Measurements from ENCODE around the gene CNPY3.
A peak's percentile ranks its signal among the peaks of the same experiment; 100 is the strongest.

Gene CNPY3

DNA sequence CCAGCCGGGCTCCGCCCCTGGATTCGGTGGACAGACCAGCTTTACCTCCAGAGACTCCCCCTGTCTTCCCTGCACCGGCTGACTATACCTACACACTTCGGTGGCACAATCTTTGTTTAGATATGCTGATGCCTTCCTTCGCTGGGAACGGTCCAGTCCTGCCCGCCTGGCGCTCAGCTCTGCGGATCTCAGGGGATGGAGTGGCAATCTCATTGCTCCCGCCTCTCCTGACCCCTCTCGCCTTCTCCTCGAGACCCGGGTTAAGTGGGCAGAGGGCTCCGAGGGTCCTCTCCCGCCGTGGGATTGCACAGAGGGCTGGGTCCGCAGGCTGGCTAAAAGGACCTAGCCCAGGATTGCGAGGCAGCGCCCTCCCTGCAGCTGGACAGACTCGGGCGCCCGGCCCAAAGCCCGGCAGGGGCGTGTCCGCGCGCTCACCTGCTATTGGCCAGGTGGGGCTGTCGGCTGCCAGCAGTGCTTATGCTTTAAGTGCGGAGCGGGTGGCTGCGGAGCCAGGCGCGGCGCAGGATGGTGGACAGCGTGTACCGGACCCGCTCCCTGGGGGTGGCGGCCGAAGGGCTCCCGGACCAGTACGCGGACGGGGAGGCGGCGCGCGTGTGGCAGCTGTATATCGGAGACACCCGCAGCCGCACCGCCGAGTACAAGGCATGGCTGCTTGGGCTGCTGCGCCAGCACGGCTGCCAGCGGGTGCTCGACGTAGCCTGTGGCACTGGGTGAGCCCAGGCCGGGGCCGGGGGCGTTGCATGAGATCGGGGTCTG, 31.2 kb downstream of the CNPY3 start, which contains the start of gene GNMT:
TSS of gene GNMT (plus strand) at position 512 of the 777 bp plus-strand sequence. CDS start at position 526, 14 bp downstream.
- DNase-seq (ENCODE audit: low read depth in 2 of 2): no peak

- no peak for DNase-seq (ENCODE audit: low read depth in 2 of 2)
Measured at GRCh38 chr6:42961020-42961470, 31.8 kb downstream of the CNPY3 start.

- no peak for DNase-seq (ENCODE audit: low read depth in 2 of 2)
Measured at GRCh38 chr6:42962096-42962495, 32.8 kb downstream of the CNPY3 start.

GRCh38 chr6:42962502-42963178, 33.4 kb downstream of the CNPY3 start:
- DNase-seq (ENCODE audit: low read depth in 2 of 2): no peak

DNA sequence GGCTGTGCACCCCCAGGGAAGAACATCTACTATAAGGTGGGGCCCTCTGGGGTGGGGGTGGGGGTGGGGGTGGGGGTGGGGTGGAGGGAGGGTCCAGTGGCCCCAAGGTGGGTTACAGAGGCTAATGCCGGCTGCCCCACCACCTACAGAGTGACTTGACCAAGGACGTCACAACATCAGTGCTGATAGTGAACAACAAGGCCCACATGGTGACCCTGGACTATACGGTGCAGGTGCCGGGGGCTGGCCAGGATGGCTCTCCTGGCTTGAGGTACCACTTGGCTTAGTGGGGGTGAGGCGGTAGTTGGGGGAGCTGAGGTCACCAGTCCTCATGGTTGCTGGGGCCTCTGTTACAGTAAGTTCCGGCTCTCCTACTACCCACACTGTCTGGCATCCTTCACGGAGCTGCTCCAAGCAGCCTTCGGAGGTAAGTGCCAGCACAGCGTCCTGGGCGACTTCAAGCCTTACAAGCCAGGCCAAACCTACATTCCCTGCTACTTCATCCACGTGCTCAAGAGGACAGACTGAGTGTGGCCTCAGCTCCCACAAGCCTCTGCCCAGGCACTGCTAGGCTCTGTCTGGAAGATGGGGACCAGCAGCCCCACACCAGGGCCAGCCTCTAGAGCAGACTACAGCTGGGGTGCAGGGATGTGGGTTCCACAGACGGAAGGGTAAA, 34.0 kb downstream of the CNPY3 start:
- DNase-seq (ENCODE audit: low read depth in 2 of 2): no peak

- no peak for DNase-seq (ENCODE audit: low read depth in 2 of 2)
Measured at GRCh38 chr6:42963855-42964605, 34.8 kb downstream of the CNPY3 start.

- no peak for DNase-seq (ENCODE audit: low read depth in 2 of 2)
Measured at GRCh38 chr6:42966571-42966970, 37.3 kb downstream of the CNPY3 start.

GRCh38 chr6:42967228-42967627, 37.9 kb downstream of the CNPY3 start:
- DNase-seq (ENCODE audit: low read depth in 2 of 2): no peak

DNA sequence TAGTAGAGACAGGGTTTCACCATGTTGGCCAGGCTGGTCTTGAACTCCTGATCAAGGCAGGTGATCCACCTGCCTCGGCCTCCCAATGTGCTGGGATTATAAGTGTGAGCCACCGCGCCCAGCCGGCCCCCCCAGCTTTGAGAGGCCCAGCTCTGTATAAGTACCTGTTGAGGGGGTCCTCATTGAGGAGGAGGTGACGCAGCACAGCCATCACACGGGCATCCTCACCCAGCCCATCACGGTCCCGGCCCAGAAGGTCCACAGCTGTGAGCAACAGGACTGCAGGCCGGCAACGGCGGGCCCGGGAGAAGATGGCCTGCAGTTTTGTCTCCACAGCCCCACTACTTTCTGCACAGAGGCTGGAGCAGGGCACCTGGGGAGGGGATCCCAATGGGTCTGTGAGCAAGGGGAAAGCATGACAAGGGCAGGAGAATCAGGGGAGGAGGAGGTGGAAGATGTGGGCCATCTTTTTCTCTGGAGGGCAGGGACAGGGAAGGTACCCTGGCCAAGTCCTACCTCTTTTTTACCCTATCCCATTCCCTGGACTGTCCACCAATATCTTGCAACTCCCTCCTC, 38.9 kb downstream of the CNPY3 start:
- DNase-seq (ENCODE audit: low read depth in 2 of 2): no peak

GRCh38 chr6:42968783-42969182, 39.5 kb downstream of the CNPY3 start:
- no peak for DNase-seq (ENCODE audit: low read depth in 2 of 2)

DNA sequence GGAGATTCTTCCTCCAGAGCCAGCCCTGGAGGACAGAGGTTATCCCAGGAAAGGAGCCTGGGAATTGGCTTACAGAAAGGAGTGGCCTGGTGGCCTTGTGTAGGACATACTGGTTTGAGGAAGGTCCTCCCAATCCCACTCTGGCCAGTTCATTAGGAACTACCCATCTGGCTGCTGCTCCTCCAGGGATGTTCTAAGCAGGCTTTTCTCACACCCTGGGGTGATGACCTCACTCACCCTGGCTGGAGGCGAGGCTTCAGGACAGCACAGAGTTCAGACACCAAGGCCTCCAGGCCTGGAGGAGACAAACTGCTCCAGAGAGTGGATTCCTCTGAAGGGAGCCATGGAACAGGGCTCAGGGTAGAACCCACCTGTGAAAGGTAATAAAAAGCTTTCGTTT, 40.2 kb downstream of the CNPY3 start:
- no peak for DNase-seq (ENCODE audit: low read depth in 2 of 2)

DNA sequence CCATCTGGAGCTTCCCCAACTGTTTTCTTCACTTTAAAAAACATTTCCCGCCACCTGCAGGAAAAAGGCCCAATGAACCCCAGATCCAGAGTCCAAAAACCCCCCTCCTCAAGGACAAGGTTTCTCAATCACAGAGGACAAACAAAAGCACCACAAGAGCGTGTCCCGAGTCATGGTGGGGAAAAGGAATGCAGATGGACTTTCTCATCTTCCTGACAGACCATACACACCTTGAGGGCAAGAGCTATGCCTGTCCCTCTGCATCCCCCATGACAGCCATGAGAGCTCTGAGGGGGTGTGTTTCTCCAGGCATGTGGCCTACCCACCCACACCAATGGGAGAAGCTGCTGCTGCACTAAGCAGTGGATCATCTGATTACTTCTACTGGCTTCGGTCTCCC, 40.7 kb downstream of the CNPY3 start:
- no peak for DNase-seq (ENCODE audit: low read depth in 2 of 2)

DNA sequence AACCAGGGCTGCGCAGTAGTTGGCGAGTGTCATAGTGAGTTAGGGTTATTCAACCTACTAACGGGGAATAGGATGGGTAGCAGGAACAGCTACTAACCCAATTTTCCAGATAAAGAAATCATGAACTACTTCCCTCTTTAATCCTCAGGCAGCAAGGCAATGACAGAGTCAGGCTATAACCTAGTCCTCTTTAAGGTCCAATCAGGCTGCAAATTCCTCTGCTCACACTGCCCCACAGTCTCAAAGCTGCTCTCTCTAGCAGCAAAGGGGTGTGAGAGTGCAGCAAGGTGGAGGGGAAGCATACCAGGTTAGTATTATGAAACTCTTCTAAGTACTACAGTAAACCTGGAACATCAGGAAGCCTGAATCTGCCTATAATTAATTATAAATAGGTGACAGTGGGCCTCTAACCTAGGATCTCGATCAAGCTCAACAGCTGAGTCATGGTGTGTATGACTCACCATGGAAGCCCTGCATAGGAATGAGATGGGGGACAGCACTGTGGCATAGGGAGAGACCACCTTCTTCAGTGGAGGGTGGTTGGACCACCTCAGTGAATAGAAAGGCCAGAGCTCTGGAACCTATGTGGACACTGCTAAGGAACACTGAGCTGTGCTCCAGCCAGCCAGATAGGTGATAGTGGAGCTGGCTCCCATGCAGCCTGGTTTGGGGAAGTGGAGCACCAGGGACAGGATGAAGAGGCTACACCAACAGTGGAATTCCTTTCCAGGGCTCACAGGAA, 41.8 kb downstream of the CNPY3 start:
- no peak for DNase-seq (ENCODE audit: low read depth in 2 of 2)

- no peak for DNase-seq (ENCODE audit: low read depth in 2 of 2)
Measured at GRCh38 chr6:42971746-42972327, 42.6 kb downstream of the CNPY3 start.

DNA sequence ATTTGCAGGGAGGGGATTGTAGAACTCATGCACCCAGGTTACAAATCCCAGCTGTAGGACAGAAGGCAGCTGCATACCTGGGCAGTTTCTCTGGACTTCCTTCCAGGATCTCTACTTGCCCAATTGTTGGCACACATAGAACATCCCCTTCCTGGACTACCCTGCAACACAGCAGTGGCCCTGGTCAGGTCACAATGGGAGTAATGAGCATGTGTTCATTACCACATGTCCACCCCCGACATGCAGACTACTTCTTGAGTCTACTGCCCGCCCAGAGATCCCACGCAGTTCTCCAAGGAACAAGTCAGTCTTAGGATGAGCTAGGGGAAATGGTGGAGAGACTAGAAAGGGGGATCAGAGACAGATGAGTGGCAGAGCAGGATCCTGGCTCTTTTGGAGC, 44.6 kb downstream of the CNPY3 start:
- DNase-seq (ENCODE audit: low read depth in 2 of 2): no peak

GRCh38 chr6:42974919-42975505, 45.7 kb downstream of the CNPY3 start:
- DNase-seq (ENCODE audit: low read depth in 2 of 2): no peak

DNA sequence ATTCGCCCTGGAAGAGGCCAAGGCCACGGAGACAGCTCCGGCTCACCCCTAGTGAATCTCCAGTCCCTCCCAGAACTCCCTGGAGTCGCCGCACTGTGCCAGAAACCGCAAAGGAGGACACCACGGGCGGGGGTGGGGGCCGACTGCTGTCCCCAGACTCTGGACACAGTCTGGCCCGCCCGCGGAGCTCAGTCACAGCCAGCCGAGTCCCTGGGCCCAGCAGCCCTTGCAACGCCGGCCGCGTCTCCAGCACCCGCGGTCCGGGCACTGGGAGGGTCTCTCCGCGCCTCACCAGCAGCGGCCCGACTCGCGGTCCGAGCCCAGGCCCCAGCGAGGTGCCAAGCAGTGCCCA, 49.2 kb downstream of the CNPY3 start:
- no peak for DNase-seq (ENCODE audit: low read depth in 2 of 2)

GRCh38 chr6:42978839-42979522, 49.7 kb downstream of the CNPY3 start, which contains the start of gene PEX6:
Gene PEX6, minus strand, starts transcription at chr6:42979181. Its CDS starts 31 bp downstream, at chr6:42979150.
- DNase-seq (ENCODE audit: low read depth in 2 of 2): peak; percentile 85 to 86

DNA sequence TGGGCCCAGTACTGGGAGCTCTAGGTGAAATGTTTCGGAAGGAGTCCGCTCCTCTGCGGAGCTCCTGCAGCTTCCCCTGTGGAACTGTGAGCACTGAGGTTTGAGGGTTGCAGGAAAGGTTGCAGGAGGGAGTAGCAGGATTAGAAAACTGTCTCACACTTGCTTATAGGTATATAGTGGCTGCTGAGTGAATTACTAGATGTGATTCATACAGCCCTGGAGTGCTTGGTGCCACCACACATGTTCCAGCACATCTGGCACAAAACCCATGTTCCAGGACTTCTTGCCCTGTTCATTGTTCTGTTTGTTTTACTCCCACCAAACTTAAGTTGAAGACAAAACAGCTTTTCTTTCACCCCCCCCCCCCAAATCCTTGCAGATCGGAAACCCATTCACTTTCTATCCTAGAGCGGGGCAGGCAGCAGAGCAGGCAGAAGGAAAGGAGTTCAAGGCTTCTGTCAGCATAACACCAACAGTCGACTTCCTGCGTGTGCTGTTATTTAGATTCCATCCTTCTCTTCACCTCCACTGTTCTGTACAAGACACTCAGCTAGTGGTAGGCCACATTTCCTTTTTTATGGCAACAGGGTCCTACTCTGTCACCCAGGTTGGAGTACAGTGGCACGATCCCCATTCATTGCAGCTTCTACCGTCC, 50.4 kb downstream of the CNPY3 start:
- no peak for DNase-seq (ENCODE audit: low read depth in 2 of 2)
